Heart right ventricle (tissue), 16 donors: ENCODE results near the gene CHST11. TPM values are rescaled to one million over a fixed set of nuclear protein-coding genes. Genes with fewer than 3 reads are reported as not detected.

Source experiments
- ATAC-seq, 8 donors: fragments of 200-7000 bp; cut with Tn5 transposase; one replicate each; pipeline ENCODE4 v1.9.1; 2020; ENCODE audit warnings: mild to moderate bottlenecking in 8 of 8, moderate library complexity in 8 of 8, moderate number of reproducible peaks in 1 of 8
- DNase-seq, 2 donors: peaks; one replicate each; pipeline ENCODE4 v3.0.0-alpha.2; 2020
- H3K27ac ChIP-seq, 10 donors: fragments of 200-600 bp; sonication (generic) in 2 of 10; one replicate each; pipeline versions ENCODE4 v1.5.0 to v1.8.0; 2020 to 2022; ENCODE audit warnings: mild to moderate bottlenecking in 3 of 10
- H3K27me3 ChIP-seq, 7 donors: fragments of 200-600 bp; one replicate each; pipeline ENCODE4 v1.8.0; 2021 to 2022; ENCODE audit warnings: mild to moderate bottlenecking in 2 of 7
- H3K36me3 ChIP-seq, 9 donors: fragments of 200-600 bp; sonication (generic) in 1 of 9; one replicate each; pipeline versions ENCODE4 v1.5.0 to v1.8.0; 2020 to 2022; ENCODE audit warnings: mild to moderate bottlenecking in 2 of 9
- H3K4me1 ChIP-seq, 9 donors: fragments of 200-600 bp; sonication (generic) in 1 of 9; one replicate each; pipeline versions ENCODE4 v1.5.0 to v1.8.0; 2020 to 2022; ENCODE audit warnings: mild to moderate bottlenecking in 4 of 9
- H3K4me3 ChIP-seq, 10 donors: fragments of 200-600 bp; sonication (generic) in 2 of 10; one replicate each; pipeline versions ENCODE4 v1.5.0 to v1.8.0; 2020 to 2022; ENCODE audit warnings: mild to moderate bottlenecking in 7 of 10, moderate library complexity in 2 of 10
- H3K9me3 ChIP-seq, 11 donors: fragments of 200-600 bp in 10 of 11; sonication (generic) in 2 of 11; one replicate each; pipeline versions ENCODE4 v1.5.0 to v1.8.0; 2013 to 2022; ENCODE audit warnings: mild to moderate bottlenecking in 2 of 11, control low read depth in 1 of 11, moderate library complexity in 1 of 11
- CTCF ChIP-seq, 9 donors: fragments of 200-600 bp; sonication (generic) in 2 of 9; IDR thresholded peaks; one replicate each; pipeline versions ENCODE4 v1.5.0 to v1.8.0; 2021 to 2022; ENCODE audit warnings: antibody characterized with exemption in 9 of 9, mild to moderate bottlenecking in 5 of 9, moderate library complexity in 1 of 9
- WGBS, 2 donors: extraction: QIAGEN DNeasy Blood & Tissue Kit; methylation state at CpG; one replicate each; pipeline ENCODE4 v1.1.7; 2013; ENCODE audit warnings: inconsistent platforms in 1 of 2; 5-methylcytosine and 5-hydroxymethylcytosine counted together
- intact Hi-C, 10 donors: fragments of 100-400 bp; cut with DNase I; formaldehyde crosslinking; loops; one replicate each; pipeline versions ENCODE4 v1.11.1 to v1.14.2; 2022
- polyA plus RNA-seq, 2 donors: library from polyadenylated mRNA; stranded (reverse); fragments of 200-250 nt; gene quantifications; one replicate each; pipeline ENCODE4 v1.2.3, GENCODE V29; 2013
- total RNA-seq, 10 donors: library from RNA; stranded (reverse); fragmentation: NEBNext Ultra II Directional in 3 of 10; extraction: Animal tissue kit (Norgen Biotek cat#: 25700) in 3 of 10; gene quantifications; one replicate each; pipeline versions ENCODE4 v1.2.1 to v1.2.4, GENCODE V29; 2021 to 2023
- donor health status: Arrhythmogenic right ventricular cardiomyopathy.
- donor health status: ischemic (EF 13 %, LVEDD 7.1; RV severe dilation, severe dysfunction).
- donor health status: healthy with polysubstance abuse.
- donor health status: DM: no; HTN: yes; CAD: no.
- donor health status: DM: no; HTN: no; CAD: no.
- donor health status: ischemic (EF 25% LVEDD 6.9; RV normal size, moderate dysfunction).
- donor health status: ischemic (EF 25% LVEDD 5.7; RV mildly dilated, moderate dysfunction).
- donor health status: healthy.
- donor health status: DM: yes; HTN: yes; CAD: no.
- donor health status: Ischemic cardiomyopathy.
- donor health status: ischemic (EF 35%, LVEDD 5.7; RV mildly dilated, moderate dysfunction).
- donor health status: nonischemic (EF 11% LVEDD 7.7; RV severe dilation, severe dysfunction).
- donor health status: DM: yes; HTN: yes; CAD: no.
- donor health status: PGD.
- donor health status: ischemic (EF 29% LVEDD 5.4; RV normal size, mild dysfunction).
- donor health status: nonischemic (EF 23%, LVEDD 6.1; RV moderate dilation, normal function).

CHST11 gene
- total and polyA plus RNA-seq, 12 donors, result 1.1 to 12.7 (median 4.3) TPM

GRCh38 chr12:104576187-104576778 lies 119.5 kb downstream of the CHST11 start:
- Histone ChIP-seq H3K9me3 (no peaks in the 10 kb centered on the region), H3K36me3 (no peaks in the 10 kb centered on the region), H3K4me1 (peaks cover 0 to 61% (median 0%) of the 10 kb centered on the region in 9 donors), H3K4me3 (no peak overlapping the region), H3K27me3 (no peaks in the 10 kb centered on the region), H3K27ac (no peak overlapping the region)
- ATAC-seq (no peak), DNase-seq (no peak)
- intact Hi-C loops, result no loop called here
- TF ChIP-seq CTCF (IDR thresholded peaks at IDR 0.05), result no peak
- 98% methylated on average over 6 of the region's 6 CpGs for WGBS, 2 donors

DNA sequence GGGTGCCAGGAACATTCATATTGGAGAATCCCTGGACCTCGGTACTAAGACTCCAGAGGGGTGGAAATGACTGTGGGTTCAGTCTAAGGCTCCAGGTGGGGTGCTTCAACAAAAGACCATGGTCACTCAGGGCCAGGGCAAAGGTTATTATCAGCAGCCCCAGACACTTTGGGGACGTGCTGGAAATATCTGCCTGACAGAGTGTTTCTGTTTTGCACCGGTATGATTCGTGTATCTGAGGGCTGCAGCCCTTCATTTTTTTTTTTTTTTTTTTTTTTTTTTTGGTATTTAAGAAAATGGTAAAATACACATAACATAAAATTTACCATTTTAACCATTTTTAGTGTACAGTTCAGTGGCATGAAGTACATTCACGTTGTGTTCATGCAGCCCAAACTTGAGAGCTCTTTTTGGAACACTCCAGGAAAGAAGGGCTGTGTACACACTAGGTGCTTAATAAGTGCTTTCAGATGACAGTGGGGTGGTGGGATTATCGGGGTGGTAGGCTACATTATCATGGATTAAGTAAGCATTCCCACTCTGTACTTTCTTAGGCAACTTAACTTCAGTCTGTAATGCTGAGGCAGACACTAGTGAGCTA lies 120.3 kb downstream of the CHST11 start:
- no peaks in the 10 kb centered on the region for H3K27me3 ChIP-seq
- DNase-seq (no peak), ATAC-seq (no peak)
- H3K9me3 ChIP-seq, result no peaks in the 10 kb centered on the region
- peaks cover 0 to 63% (median 0%) of the 10 kb centered on the region in 9 donors for H3K4me1 ChIP-seq
- WGBS, 2 donors, result 72 to 80% methylated on average over 6 of the region's 6 CpGs
- no peaks in the 10 kb centered on the region for H3K36me3 ChIP-seq
- intact Hi-C loops, result no loop called here
- H3K4me3 ChIP-seq, result no peak overlapping the region
- H3K27ac ChIP-seq, result no peak overlapping the region
- no peak for TF ChIP-seq CTCF (IDR thresholded peaks at IDR 0.05)

DNA sequence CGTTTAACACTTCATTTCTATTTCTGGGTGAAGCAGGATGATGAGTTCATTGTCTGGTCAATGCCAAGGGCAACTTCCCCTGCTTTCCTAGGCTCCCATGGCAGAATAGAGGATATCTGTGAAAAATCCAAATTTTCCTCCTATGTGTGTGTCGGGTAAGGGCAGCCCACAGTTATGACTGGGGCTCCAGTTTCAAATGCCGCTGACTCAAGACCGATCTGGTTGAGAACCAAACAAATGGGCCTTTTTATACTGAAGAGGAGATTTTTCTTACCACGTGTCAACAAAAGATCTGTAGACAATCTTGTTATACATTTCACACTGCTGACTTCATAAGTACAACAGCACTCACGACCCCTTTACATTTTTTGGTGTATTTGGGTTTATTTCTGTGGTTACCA lies 120.8 kb downstream of the CHST11 start:
- Histone ChIP-seq H3K27me3 (no peaks in the 10 kb centered on the region), H3K4me3 (no peak overlapping the region), H3K9me3 (no peaks in the 10 kb centered on the region), H3K4me1 (peaks cover 0 to 60% (median 0%) of the 10 kb centered on the region in 9 donors), H3K36me3 (no peaks in the 10 kb centered on the region), H3K27ac (no peak overlapping the region)
- 75 to 80% methylated on average over 6 of the region's 6 CpGs for WGBS, 2 donors
- intact Hi-C loops, result no loop called here
- peak in 2 of 8 donors; percentile 52 to 59 for ATAC-seq
- DNase-seq, result no peak
- TF ChIP-seq CTCF (IDR thresholded peaks at IDR 0.05), result no peak

- no peak overlapping the region for H3K4me3 ChIP-seq
- peaks cover 0 to 60% (median 0%) of the 10 kb centered on the region in 9 donors for H3K4me1 ChIP-seq
- H3K36me3 ChIP-seq, result no peaks in the 10 kb centered on the region
- H3K27ac ChIP-seq, result no peak overlapping the region
- DNase-seq (no peak), ATAC-seq (no peak)
- intact Hi-C loops, result no loop called here
- WGBS, 2 donors, result 81 to 85% methylated on average over 6 of the region's 6 CpGs
- TF ChIP-seq CTCF (IDR thresholded peaks at IDR 0.05), result no peak
- H3K27me3 ChIP-seq, result no peaks in the 10 kb centered on the region
- no peaks in the 10 kb centered on the region for H3K9me3 ChIP-seq
Observed at GRCh38 chr12:104578453-104578852, 121.7 kb downstream of the CHST11 start.
